Kidney capillary endothelial cell (primary cell): ENCODE data around the gene LSM3.
A peak's percentile ranks its signal among the peaks of the same experiment; 100 is the strongest.

ENCODE experiments used
- DNase-seq: peaks from one replicate; pipeline ENCODE4 v3.0.0-alpha.2; 2018; ENCODE audit warnings: low spot score

The LSM3 gene

DNA sequence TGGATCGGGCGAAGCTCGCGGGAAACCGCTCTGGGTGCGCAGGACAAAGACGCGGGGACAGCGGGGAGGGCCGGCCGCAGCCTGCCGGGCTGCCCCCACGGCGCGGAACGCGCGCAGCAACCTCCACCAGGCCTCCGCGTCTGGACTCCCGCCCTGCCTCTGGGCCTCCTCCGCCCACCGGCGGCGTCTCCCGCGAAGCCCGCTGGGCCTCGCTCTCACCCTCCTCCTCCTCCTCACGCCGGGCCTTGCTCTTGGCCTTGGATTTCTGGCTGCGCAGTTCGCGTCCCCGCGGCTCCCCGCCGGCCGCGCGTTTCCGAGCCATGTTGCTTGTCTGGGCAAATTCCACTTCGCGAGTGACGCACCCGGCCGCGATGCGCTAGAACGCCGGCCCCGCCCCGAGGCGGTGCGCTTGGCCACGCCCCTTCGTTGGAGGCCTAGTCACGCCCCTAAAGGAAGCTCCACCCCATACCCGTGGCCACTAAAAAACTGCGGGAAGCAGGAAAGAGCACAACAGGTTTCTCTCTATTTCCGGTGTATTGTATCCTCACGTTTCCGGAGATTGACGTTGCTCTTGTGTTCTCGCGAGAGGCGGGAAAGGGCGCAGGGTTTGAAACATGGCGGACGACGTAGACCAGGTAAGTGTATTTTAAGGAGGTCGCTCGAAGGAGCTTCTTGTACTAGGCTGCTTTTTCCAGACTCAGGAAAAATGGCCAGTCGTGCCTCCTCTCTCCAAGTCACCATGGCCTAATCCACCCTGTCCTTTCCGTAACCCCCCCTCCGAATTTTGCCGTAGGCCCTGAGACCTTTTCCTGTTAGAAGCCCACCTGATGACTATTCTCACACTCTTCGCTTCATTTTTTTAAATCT is at the start of gene LSM3, which contains the start of gene XPC:
TSS of gene LSM3 (plus strand) at position 571 of the 867 bp plus-strand sequence. CDS start at position 615, 44 bp downstream.
TSS of gene XPC (minus strand) at position 355 of the 867 bp plus-strand sequence. CDS start at position 322, 33 bp downstream.
- peak; percentile 98 for DNase-seq

DNA sequence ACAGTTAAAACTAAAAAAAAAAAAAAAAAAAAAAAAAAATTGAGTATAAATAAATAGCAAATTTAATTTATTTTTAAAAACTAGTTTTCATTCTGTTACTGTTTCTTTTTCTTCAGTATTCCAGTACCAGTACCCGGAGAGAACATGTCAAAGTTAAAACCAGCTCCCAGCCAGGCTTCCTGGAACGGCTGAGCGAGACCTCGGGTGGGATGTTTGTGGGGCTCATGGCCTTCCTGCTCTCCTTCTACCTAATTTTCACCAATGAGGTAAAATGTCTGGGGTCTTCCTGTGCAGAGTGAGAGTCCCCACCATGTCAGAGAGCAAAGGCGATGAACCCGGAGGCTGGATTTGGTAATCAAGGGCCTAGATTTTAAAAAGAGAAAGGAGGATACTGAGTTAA is 49.3 kb upstream of the LSM3 start:
- no peak for DNase-seq

DNA sequence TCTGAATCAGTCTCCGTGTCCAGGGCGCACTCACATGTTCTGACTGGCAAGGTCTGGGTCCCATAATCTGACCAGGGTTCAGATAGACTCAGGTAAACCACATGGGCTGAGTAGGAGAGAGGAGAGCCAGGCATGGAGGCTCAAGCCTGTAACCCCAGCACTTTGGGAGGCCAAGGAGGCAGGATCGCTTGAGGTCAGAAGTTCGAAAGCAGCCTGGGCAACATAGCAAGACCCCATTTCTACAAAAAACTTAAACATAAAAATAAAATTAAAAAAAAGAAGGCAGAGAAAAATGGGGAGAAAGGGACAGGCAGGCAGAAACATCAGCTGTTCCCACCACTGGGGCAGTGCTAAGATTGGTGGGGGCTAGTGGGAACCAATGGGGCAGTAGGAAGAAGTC is 48.4 kb upstream of the LSM3 start:
- no peak for DNase-seq

DNA sequence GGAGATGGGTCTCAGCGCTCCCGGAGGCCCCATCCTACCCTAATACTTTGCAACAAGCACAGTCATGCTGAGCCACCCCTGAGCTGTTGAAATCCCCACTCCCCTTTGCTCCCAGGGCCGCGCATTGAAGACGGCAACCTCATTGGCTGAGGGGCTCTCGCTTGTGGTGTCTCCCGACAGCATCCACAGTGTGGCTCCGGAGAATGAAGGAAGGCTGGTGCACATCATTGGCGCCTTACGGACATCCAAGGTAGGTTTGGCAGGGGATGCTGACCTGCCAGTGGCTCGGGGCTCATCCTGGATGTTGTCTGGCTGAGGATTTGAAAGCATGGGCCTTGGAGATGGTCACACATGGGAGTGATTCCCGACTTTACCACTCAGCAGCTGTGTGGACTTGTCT is 47.9 kb upstream of the LSM3 start:
- no peak for DNase-seq

DNA sequence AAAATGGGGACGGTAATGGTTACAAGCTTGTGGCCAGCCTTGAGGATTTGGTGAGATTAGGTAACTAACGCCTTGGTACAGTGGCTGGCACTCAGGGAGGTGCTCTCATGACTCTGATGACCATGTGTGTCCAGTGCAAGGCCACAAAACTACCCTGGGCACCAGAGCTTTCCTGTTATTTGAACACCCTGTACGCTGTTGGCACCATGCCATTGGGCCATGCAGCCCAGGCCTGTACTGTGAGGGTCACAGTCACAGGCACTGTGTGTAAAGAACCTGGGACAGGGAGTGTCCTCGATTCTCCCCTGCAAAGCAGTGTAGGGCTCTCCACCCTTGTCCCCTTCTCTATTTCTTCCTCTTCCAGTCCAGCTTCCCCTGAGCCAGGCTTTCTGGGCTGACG is 47.5 kb upstream of the LSM3 start:
- no peak for DNase-seq

DNA sequence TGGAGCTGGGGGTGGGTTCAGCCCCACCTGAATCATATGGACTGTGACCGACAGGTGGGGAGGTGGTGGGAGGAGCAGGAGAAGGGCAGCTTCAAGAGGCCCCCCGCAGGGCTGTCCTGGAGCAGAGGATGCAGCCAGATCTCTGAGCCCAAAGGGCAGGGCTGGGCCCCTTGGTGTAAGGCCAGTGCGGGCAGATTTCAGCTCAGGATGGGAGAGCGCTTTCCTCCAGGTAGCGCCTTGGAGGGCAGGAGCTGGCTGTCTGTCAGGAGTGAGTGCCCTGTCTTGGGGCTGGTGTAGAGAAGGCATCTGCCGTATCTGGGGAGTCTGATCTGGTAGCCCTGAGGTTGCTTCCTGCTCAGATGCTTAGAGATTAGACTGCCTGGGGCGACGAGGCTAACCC is 46.5 kb upstream of the LSM3 start:
- no peak for DNase-seq

DNA sequence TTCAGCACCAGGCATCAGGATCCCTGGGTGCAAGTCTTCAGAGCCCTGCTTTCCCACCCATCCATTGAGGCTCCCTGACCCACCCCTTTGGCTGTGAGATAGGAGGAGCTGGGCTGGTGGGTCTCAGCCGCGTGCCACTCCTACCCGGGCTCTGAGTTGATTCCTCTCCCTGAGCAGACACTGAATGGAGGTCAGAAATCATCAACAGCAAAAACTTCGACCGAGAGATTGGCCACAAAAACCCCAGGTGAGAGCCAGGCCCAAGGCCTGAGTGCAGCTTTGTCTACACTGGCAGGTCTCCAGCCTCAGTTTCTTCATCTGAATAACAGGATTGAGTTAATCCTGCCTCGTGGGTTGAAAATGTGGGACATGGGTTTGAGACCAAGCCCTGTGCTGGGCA is 45.9 kb upstream of the LSM3 start:
- DNase-seq = no peak

DNA sequence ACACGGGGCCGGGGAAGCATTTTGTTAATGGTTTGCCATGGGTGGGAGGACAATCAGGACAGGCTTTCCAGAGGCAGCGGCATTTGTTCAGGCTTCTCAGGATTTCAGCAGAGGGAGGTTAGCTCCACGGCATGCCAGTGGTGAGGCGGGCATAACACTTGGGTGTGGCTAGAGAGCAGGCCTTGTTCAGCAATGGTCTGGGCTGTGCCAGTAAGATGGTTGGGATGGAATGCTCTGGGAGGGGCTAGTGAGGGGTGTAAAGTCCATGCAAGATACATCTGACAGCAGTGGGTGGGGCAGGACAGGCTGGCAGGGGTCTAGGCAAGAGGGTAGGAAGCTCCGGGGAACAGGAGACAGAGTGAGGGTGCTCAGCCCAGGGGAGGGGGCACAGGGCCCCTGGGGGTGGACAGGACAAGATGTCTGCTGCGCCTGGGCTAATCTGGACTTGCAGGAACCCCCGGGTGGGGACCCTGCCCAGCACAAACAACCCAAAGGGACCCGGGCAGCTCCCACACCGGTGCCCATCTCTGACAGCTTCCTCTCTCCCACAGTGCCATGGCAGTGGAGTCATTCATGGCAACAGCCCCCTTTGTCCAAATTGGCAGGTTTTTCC is 45.3 kb upstream of the LSM3 start:
- no peak for DNase-seq

DNA sequence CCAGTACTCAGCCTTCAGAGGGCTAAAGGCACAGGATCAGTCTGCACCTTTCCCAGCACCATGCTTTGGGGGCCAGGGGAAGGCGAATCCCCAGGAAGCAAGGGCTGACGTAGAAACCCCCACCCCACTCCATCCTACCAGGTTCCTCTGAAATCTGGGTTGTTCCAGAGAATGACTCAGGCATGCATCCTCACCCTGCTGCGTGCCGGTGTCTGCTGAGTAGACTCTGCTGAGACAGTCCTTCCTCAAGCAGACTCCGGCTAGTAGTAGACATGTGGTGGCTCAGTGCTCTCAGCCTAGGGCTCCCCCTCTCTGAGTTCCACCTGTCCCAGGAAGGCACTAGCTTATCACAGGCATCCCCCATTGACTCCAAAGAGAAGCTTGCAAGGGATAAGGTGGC is 44.7 kb upstream of the LSM3 start:
- no peak for DNase-seq

DNA sequence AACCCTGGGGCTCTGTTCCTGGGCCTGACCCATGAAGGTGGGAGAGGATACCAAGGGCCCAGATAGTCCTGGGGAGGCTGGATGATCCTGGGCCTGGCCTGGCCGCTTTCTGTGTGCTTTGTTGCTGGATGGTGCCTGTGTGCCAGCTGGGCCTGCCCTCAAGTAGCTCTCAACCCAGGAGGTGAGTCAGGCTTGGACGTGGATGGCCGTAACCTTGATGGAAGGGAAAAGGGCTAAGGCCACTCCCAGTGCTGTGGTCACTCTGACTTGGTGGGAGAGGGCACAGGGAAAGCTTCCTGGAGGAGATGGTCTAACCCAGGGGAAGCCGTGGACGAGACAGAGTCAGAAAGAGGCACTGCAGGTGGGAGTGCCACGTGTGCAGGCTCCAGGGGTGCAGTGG is 44.3 kb upstream of the LSM3 start:
- no peak for DNase-seq

DNA sequence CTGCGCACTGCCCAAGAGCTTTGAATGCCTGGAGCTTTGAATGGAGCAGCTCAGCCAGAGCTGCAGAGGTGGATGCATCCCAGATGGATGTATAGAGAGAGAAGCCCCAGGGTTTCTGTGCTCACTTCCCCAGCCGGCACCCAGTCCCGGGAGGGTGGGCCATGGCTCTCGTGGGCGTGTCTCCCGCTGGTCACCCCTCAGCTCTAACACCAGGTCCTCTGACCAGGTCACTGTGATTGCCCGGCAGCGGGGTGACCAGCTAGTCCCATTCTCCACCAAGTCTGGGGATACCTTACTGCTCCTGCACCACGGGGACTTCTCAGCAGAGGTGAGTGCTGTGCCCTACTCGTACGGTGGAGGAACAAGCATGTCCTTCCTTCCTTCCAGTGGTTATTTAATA is 43.0 kb upstream of the LSM3 start:
- no peak for DNase-seq

DNA sequence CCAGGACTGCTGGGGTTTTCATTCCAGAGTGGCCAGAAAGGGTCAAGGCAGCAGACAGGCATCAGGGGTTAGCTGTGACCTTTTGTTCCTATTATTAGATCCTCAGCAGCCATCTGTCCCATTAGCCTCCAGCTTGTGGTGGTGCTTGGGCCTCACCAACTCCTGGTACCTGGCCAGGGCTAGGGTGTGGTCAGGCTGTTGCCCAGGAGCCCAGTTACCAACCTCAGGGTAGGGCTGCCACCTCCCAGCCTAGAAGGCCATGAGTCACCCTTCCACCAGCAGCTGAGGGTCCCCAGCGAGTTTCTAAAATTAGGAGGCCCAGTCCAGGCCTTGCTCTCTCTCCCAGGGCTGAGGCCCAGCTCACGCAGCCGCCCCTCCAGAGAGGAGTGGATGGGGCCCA is 41.6 kb upstream of the LSM3 start:
- no peak for DNase-seq

DNA sequence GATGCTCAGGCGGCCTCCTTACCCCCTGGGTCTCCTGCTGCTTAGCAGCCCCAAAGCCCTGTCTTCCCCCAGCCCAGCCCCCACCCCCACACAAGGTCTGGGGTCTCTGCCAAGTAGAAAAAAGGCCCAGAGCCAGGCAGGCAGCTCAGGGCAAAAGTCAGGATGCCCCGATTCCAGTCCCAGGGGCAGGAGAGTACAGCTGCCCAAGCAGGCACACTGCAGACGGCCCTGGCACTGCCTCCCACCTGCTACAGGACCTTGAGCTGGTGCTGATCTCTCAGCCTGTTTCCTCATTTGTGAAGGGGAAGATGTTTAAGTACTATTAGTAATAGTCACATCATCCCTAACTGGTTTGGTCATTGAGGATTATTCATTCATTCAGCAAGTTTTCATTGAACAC is 41.2 kb upstream of the LSM3 start:
- no peak for DNase-seq

DNA sequence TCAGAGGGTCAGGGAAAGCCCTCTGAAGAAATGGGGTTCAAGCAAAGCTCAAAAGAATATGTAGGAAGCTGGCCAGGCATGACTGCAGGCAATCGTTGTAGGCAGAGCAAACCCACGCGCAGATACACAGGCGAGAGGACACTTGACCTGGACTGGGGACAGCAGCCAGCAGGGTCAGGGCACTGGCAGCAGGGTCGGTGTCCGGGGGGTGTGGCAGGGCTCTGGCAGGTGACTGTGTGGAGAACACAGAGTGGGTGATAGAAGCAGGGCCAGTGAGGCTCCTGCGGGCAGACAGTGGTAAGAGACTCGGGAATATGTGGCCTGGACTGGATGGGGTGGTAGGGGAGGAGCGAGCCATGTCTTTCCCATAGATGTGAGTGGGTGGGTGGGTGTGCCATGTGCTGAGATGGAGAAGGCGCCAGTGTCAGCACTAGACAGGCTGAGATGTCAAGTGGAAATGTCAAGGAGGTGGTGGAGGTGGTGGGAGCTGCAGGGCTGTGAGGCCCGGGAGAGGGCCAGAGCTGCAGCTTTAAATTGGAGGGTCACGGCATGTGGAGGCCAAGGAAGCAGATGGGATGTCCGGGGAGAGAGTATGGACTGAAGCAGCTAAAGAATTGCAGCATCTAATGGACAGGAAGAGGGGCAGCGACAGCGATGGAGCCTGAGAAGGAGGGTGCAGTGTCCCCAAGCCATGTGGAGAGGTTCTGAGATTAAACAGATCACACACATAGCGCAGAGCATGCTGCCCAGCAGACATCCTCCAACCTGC is 40.3 kb upstream of the LSM3 start:
- DNase-seq = no peak

DNA sequence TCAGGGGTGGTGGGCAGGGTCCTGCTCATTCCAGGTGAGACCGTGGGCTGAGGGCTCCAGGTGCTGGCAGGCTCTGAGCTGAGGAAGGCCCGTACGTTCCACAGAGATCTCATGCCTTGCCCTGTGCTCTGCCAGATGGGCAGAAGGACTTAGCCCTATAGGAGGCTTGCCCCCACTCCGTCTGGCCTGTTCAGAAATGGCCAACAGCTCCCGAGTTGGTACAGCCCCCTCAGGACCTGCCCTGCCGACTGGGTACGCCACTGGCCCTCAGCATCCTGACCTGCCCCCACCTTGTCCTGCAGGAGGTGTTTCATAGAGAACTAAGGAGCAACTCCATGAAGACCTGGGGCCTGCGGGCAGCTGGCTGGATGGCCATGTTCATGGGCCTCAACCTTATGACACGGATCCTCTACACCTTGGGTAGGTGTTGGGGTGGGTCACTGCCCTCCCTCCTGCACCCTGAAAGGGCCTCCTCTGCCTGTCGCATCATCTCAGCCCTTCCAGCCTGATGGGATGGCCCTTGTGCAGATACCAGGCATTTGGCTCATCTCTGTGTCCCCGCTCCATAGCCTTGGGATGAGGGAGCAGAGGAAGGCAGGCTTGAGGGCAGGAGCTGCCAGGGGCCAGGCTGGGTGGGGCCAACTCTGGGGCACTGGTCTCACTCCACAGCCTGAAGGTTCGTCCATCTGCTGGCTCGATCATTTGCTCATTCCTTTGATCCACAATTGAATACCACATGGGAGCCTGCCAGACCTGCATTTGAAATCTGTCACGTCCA is 39.5 kb upstream of the LSM3 start:
- no peak for DNase-seq

DNA sequence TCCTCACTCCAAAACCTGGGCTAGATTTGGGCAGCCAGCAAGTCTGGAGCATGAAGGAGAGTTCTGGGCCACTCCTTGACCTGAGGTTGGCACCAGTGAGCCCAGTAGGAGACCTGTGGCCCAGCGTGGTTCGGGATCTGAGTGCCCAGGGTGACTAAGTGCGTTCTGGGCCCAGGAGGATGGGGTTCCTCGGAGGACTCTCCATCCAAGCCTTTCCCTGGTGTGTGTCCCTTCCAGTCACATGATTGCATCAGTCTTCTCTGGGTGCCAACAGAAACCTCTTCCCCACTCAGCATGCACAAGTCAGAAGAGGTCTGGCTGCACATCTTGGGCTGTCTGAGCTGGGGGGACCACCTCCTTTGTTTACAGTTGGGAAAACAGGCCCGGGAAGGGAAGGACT is 38.8 kb upstream of the LSM3 start:
- DNase-seq = no peak

DNA sequence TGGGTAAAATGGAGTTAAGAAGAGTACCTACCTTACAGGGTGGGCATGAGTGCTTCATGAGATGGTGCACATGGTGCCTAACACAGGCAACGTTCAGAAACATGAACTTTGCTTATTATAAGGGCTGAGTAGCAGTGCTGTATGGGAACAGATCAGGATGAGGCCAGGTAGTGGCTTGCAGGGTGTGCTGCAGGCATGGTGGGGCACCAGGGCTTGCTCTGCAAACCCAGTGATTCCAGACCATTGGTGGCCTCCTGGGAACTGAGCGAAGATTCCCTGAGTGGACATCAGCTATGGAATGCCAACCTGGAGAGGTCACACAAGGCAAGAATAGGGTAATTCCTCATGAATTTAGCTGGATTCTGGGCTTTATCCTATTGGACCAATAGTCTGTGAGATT is 37.9 kb upstream of the LSM3 start:
- no peak for DNase-seq

DNA sequence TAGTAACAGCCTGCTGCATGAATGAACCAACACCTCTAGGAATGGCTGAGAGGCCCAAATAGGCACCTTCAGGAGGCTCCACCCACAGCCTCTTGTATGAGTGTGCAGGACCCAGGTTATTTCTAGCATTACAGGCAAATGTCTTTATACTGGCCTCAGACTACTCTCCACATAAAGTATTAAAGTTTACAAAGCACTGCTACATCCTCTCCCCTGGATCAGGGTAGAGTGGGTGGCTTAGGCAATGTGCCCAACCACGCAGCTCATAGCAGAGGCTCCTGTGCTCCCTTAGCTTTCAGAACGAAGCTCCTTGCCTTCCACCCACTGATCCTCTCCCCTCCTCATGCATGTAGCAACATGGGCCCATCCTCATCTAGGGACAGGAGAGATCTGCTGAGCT is 37.5 kb upstream of the LSM3 start:
- DNase-seq = no peak

DNA sequence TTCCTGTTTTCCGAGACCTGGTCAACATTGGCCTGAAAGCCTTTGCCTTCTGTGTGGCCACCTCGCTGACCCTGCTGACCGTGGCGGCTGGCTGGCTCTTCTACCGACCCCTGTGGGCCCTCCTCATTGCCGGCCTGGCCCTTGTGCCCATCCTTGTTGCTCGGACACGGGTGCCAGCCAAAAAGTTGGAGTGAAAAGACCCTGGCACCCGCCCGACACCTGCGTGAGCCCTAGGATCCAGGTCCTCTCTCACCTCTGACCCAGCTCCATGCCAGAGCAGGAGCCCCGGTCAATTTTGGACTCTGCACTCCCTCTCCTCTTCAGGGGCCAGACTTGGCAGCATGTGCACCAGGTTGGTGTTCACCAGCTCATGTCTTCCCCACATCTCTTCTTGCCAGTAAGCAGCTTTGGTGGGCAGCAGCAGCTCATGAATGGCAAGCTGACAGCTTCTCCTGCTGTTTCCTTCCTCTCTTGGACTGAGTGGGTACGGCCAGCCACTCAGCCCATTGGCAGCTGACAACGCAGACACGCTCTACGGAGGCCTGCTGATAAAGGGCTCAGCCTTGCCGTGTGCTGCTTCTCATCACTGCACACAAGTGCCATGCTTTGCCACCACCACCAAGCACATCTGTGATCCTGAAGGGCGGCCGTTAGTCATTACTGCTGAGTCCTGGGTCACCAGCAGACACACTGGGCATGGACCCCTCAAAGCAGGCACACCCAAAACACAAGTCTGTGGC is 36.8 kb upstream of the LSM3 start:
- no peak for DNase-seq

DNA sequence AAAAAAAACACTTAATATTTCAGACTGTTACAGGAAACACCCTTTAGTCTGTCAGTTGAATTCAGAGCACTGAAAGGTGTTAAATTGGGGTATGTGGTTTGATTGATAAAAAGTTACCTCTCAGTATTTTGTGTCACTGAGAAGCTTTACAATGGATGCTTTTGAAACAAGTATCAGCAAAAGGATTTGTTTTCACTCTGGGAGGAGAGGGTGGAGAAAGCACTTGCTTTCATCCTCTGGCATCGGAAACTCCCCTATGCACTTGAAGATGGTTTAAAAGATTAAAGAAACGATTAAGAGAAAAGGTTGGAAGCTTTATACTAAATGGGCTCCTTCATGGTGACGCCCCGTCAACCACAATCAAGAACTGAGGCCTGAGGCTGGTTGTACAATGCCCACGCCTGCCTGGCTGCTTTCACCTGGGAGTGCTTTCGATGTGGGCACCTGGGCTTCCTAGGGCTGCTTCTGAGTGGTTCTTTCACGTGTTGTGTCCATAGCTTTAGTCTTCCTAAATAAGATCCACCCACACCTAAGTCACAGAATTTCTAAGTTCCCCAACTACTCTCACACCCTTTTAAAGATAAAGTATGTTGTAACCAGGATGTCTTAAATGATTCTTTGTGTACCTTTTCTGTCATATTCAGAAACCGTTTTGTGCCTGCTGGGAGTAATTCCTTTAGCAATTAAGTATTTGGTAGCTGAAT is 35.9 kb upstream of the LSM3 start:
- DNase-seq = no peak
